Measurements from ENCODE around the gene SIRPG. TPM values are rescaled to one million over a fixed set of nuclear protein-coding genes. Genes with fewer than 3 reads are reported as not detected.

The SIRPG gene
- total RNA-seq, 6 experiments from 2014 or later: 0.31 to 0.37 TPM; not detected in 4

DNA sequence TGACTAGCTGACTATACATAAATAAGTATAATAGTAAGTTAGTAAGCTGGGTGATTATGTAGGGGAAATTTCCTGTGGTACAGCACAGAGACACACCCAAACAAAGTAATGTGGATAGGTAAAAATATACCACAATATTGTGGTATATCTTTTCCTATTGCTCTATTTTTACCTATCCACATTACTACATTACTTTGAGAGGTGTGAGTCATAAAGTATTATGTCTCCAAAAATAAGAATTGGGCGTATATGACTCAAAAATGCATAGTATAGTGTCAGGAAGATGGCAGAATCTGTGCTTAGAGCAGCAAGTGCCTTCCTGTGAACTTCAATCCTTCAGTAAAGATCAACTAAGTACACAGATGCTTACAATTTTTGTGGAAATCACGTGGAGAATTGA is 2.7 kb upstream of the SIRPG start:
- TF ChIP-seq, protein P1, sequence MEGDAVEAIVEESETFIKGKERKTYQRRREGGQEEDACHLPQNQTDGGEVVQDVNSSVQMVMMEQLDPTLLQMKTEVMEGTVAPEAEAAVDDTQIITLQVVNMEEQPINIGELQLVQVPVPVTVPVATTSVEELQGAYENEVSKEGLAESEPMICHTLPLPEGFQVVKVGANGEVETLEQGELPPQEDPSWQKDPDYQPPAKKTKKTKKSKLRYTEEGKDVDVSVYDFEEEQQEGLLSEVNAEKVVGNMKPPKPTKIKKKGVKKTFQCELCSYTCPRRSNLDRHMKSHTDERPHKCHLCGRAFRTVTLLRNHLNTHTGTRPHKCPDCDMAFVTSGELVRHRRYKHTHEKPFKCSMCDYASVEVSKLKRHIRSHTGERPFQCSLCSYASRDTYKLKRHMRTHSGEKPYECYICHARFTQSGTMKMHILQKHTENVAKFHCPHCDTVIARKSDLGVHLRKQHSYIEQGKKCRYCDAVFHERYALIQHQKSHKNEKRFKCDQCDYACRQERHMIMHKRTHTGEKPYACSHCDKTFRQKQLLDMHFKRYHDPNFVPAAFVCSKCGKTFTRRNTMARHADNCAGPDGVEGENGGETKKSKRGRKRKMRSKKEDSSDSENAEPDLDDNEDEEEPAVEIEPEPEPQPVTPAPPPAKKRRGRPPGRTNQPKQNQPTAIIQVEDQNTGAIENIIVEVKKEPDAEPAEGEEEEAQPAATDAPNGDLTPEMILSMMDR (IDR thresholded peaks at IDR 0.05): no peak
- no peak for TF ChIP-seq POLR2A (IDR thresholded peaks at IDR 0.05)
- H3K4me1 ChIP-seq: no peaks in the 10 kb centered on the region
- no peak overlapping the region for H3K4me3 ChIP-seq
- H3K27me3 ChIP-seq: no peaks in the 10 kb centered on the region
- H3K9me3 ChIP-seq: no peaks in the 10 kb centered on the region
- ATAC-seq (no peak), DNase-seq (no peak)
- no peaks in the 10 kb centered on the region for H3K36me3 ChIP-seq
- WGBS (ENCODE audit: insufficient coverage, low coverage, low lambda C conversion rate, missing lambda C conversion rate): 27% methylated on average over 2 of the region's 2 CpGs
- intact Hi-C loops (cut with DNase I): no loop called here
- H3K27ac ChIP-seq: no peak overlapping the region

DNA sequence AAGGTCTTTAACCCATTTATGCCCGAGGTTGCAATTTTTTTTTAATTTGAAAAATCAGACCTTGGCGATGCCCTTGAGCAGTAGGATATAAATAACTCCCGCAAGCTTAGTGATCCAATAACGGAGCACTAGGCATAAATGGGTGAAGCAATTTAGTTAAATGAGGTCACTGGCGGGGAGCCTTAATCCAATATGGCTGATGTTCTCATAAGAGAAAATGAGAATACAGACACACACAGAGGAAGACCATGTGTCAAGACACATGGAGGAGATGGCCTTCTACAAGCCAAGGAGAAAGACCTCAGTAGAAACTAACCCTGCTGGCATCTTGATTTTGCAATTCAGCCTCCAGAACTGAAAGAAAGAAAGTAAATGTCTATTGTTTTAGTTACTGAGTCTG is 735 bp downstream of the SIRPG start:
- H3K27ac ChIP-seq: no peak overlapping the region
- intact Hi-C loops (cut with DNase I): no loop called here
- no peaks in the 10 kb centered on the region for H3K27me3 ChIP-seq
- ATAC-seq (no peak), DNase-seq (no peak)
- 55% methylated on average over 5 of the region's 5 CpGs for WGBS (ENCODE audit: insufficient coverage, low coverage, low lambda C conversion rate, missing lambda C conversion rate)
- TF ChIP-seq, protein P1 (IDR thresholded peaks at IDR 0.05): no peak
- no peak for TF ChIP-seq POLR2A (IDR thresholded peaks at IDR 0.05)
- H3K4me1 ChIP-seq: no peaks in the 10 kb centered on the region
- no peaks in the 10 kb centered on the region for H3K36me3 ChIP-seq
- no peak overlapping the region for H3K4me3 ChIP-seq
- no peaks in the 10 kb centered on the region for H3K9me3 ChIP-seq

DNA sequence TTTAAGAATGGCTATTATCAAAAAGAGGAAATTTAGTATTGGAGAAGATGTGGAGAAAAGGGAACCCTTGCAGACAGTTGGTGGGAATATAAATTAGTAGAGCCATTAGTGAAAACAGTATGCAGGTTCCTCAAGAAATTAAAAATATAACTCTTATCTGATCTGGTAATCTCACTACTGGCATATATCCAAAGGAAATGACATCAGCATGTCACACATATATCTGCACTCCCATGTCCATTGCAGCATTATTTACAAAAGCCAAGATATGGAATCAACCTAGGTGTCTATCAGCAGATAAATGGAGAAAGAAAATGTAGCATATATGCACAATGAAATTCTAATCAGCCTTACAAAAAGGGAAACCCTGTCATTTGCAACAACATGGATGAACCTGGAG is 2.6 kb downstream of the SIRPG start:
- intact Hi-C loops (cut with DNase I): no loop called here
- no peak overlapping the region for H3K27ac ChIP-seq
- TF ChIP-seq POLR2A (IDR thresholded peaks at IDR 0.05): no peak
- TF ChIP-seq, protein P1 (IDR thresholded peaks at IDR 0.05): no peak
- ATAC-seq (no peak), DNase-seq (no peak)
- H3K4me1 ChIP-seq: no peaks in the 10 kb centered on the region
- no peaks in the 10 kb centered on the region for H3K9me3 ChIP-seq
- H3K36me3 ChIP-seq: no peaks in the 10 kb centered on the region
- H3K27me3 ChIP-seq: no peaks in the 10 kb centered on the region
- no peak overlapping the region for H3K4me3 ChIP-seq

DNA sequence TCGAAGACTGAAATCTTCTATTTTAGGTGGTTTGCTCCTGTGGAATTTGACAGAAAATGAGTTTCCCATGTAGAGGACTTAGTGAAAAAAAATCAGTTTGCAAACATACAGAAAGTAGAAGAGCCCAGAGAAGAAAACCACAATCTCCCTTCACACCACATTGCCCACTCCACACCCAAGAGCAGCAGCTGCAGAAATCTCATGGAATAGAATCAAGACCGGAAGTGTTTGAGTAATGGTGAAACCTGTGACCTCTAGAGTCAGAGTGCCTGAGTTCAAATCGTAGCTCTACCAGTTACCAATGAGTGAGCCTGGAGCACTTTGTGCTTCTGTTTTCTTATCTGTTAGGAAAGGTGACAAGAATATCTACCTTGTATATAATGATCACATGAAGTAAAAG is 4.6 kb downstream of the SIRPG start:
- no peak for TF ChIP-seq POLR2A (IDR thresholded peaks at IDR 0.05)
- no peak overlapping the region for H3K27ac ChIP-seq
- intact Hi-C loops (cut with DNase I): no loop called here
- no peak overlapping the region for H3K4me3 ChIP-seq
- DNase-seq (no peak), ATAC-seq (no peak)
- 13% methylated on average over 3 of the region's 3 CpGs for WGBS (ENCODE audit: insufficient coverage, low coverage, low lambda C conversion rate, missing lambda C conversion rate)
- H3K9me3 ChIP-seq: no peaks in the 10 kb centered on the region
- no peaks in the 10 kb centered on the region for H3K27me3 ChIP-seq
- no peaks in the 10 kb centered on the region for H3K4me1 ChIP-seq
- no peaks in the 10 kb centered on the region for H3K36me3 ChIP-seq

DNA sequence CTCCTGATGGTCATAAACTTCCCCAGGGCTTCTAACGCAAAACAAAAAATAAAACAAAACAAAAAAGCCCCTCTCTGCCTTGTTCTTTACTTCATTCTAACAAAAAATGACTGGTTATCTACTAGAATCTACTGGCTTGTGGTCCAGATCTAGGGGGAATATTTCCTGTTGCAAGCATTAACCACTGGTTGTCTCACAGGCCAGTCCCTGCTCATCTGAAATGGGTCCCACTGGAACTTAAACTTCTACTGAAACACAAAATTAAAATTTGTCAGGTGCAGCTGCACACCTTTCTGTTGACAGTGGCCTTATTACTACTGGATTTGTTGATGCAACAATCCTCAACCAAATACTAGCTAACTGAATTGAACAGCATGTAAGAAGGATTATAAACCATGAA is 5.5 kb downstream of the SIRPG start:
- no peak for TF ChIP-seq POLR2A (IDR thresholded peaks at IDR 0.05)
- TF ChIP-seq, protein P1 (IDR thresholded peaks at IDR 0.05): no peak
- Histone ChIP-seq H3K4me1 (no peaks in the 10 kb centered on the region), H3K9me3 (no peaks in the 10 kb centered on the region), H3K4me3 (no peak overlapping the region), H3K27ac (no peak overlapping the region), H3K36me3 (no peaks in the 10 kb centered on the region), H3K27me3 (no peaks in the 10 kb centered on the region)
- no peak for ATAC-seq
- DNase-seq: no peak
- intact Hi-C loops (cut with DNase I): no loop called here
- WGBS (ENCODE audit: insufficient coverage, low coverage, low lambda C conversion rate, missing lambda C conversion rate): 24% methylated on average over 1 of the region's 1 CpG
